A204.1 (cell line): ENCODE measurements around the gene RBMS1.
"Not testable (repeated sequence)": the region's sequence is repeated elsewhere in the genome, so short reads cannot be mapped to it uniquely, and the experiment has no call there.

Experiments
- FAIRE-seq: peaks from 2 replicates; lab custom pipeline; 2012; peaks lifted over from hg19 to GRCh38; lab: Jason Lieb, UNC

RBMS1 gene

DNA sequence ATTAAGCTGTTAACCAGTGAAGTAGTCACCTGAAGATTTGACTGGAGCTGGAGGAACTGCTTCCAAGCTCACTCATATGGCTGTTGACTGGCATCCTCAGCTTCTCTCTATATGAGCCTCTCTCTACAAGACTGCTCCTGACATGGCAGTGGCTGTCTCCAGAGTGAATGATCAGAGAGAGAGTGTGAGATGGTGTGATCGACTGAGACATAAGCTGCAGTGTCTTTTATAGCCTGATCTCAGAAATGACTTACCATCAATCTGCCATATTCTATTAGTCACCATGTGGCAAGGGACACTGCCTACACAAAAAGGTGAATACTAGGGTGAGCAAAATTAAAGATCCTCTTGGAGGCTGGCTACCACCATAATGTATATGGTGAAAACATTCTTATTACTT, 7.8 kb upstream of the RBMS1 start:
- no peak for FAIRE-seq

GRCh38 chr2:160499865-160500264, 6.3 kb upstream of the RBMS1 start:
- FAIRE-seq: no peak

DNA sequence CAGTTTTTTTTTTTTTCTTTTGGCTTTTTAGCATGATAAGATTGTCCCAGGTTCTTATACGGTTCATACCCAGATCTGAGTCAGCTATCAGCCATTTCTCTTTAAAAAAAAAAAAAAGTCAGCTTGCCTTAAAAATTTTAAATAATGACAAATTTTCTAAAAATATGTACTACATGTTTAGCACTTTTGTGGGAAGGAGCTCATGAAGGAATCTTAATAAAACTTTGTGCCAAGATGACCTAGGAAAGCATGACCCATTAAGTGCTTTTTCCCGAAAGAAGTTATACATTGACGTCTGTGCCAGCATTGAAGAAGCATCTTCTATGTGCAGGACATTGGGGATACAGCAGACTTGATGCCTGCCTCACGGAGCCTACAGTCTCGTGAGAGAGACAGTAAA, 4.5 kb upstream of the RBMS1 start:
- no peak for FAIRE-seq

DNA sequence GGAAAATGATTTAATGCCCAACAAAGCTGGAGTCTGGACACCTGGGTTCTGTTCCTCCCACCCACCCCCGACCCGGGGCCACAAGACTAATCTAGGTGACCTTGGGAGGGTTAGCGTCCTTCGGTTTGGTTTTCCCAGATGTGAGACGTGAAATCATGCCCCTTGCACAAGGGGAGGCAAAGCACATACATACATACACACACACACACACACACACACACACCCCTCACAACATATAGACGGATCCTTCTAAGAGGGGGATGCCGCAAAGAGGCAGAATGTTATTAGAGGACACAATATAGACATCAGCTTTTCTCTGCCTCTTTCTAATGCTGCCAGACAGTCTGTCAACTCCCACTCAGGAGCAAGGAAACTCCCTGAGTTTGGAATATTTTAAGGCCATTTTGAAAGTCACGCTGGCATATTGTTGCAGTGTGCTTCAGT, 616 bp upstream of the RBMS1 start:
- FAIRE-seq: no peak

DNA sequence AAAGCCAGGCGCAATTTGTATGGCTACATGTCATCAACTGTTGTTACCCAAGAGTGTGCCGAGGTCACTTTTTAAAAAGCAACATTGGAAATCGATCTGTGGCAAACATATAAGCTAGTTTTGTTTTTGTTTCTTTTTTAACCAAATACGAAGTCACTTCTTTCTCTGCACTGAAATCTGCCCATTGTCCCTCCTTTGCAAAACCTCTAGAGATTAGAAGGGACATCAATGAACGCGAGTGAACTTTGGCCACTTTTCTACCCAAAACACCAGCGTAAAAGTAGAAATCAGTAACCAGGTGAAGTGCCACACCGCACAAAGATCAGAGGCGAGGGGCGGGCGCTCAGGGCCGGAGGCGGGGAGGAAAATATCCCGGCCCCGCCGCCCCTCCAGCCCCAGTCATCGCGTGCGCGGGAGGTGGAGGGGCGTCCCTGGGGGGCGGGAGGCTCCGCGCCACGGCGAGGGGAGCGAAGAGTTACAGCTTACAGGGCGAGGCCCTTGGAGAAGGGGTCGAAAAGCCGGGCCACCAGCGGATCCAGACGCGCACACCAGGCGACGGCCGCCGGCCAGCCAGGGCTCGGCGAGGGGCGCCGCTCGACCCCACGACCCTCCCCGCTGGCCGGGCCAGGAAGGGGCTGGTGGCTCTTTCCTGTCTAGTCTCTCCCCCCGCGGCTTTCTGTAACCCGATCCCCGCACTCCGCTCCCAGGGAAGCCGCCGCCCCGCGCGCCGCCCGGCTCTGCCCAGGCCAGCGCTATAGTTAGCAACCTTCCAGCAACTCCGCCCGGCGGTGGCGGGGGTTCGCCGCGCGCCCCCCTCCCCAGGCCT, 993 bp downstream of the RBMS1 start:
- no peak for FAIRE-seq

DNA sequence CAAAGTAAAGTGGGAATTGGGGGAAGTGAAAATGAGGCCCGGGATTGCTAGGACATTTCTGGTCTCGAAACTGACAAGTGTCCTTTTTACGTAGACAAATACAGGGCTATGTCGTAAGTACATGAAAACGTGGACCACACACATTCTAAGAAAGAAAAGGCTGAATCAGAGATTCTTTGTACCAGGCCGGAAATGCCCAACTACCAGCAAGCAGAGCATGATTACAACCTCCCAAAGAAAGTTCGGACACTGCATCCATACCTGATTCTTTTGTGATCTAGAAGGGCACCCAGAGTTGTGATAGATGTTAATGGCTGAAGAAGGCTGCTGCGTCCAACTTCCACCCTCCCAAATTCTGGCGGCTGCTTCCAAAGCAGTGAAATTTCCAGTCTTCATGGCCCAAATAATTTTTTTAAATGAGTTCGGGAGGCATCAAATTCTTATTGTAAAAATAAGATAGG, 1.7 kb downstream of the RBMS1 start:
- no peak for FAIRE-seq

GRCh38 chr2:160490733-160491685, 2.6 kb downstream of the RBMS1 start:
- FAIRE-seq: no peak

DNA sequence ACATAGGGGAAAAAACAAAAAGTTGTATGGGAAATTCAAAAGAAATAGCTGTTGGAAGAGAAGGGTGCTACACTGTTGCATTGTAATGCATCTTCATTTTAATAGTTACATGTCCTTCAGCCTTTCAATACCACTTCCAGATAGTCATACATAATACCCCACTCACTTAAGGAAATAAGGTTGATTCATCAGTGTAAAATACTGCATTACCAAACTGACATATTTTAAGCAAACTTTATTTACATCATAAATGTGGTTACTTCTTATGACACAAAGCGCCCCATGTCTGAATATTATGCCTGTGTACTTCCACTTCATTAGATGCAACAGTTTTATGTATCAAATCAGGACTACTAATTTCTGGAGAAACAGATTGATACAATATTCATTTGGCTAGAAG, 4.5 kb downstream of the RBMS1 start:
- FAIRE-seq: no peak

GRCh38 chr2:160488289-160488688, 5.3 kb downstream of the RBMS1 start:
- FAIRE-seq: not testable (repeated sequence)

DNA sequence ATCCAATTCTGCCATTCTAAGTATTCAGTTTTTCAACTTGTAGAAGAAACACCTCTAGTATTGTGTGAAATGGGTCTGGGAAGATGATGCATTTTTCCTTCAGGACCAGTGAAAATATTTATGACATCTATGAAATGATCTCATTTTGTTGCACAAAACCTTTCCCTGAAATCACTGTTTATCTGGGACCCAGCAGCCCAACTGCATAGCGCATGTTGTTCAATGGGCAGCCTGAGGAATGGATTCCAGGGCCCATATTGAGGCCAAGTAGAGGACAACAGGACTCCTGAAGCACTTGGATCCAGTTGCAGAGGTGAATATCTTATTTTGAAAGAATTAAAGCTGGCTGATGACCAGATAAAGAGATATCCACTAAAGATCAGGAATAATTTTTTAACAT, 7.3 kb downstream of the RBMS1 start:
- no peak for FAIRE-seq

DNA sequence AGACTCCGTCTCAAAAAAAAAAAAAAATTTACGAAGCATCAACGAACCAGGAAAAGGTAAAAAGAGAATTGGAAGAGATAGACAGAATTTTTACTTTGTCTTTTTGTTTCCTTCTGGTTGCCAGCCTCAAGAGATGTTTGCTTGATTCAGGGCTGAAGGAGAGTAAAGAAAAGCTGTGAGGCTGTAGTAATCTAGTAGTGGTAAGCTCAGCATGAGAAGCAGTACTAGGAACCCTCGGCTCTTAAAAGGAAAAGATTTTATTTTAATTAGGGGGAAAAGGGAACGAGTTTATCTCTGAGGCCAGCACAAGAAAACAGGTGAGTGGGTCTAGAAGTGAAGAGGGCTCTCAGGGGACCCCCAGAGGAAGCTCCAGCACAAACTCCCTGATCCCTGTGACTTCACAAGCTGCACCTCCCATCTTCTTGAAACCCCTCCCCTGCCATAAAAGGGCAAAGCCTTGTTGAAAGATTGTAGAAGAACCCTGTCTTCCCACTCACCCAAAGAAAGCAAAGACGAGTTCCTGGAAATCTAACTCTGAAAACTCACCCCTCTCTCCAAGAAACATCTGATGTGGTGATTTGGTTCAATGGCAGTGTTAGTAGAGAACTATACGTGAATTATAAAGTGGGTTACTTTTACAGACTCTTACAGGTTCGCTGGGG, 8.6 kb downstream of the RBMS1 start:
- FAIRE-seq: no peak

DNA sequence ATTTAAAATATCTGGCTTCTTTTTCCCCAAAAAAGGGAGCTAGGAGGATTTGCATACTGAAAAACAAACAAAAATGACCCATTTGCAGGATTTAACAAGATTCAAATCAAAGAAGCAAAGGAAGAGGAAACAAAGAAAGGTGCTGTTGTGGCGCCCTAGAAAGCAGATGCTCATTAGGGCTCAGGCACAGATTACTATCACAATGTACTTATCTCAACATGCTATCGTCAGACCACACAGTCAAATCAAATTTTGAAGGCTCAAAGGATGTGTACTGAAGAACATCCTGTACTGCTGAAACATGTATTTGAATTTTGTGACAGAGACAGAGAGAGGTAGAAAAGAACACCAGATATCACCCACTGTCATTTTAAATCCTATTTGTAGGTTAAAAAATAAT, 10.9 kb downstream of the RBMS1 start:
- FAIRE-seq: no peak

DNA sequence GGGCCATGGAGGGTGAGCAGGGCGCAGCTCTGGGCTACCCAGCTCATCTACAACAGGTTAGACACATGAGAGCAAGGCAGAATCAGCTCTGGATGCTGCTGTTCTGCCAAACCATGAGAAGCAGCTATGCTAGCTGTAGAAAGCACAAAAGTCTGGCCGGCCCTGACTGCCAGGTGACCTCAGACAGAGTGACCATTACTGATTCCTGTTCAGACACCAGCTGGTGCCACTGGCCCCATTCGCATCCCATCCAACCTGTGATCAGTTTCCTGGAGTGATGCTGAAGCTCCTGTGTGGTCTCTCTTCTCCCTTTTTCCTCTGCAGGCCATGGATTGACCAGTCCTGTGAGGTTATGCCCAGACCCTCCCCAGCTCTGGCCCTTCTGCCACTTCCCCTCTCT, 14.3 kb downstream of the RBMS1 start:
- FAIRE-seq: no peak

DNA sequence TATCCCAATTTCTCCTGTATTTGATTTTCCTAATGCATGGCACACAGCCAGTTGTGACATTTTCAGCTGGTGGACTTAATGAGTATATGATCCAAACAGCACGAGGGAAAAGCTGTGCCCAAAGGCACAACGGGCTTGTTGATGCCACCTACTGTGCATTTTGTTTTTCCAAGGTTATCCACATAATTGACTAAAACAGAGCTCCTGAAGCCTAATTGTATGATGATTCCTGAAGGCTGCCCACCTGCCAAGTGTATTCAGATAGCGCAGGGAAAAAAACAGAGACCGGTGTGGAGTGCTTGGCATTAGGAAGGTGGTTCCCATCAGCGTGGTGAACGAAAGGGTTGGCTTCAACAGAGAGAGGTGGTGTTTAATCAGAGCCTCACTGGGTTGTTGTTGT, 14.9 kb downstream of the RBMS1 start:
- FAIRE-seq: no peak

- no peak for FAIRE-seq
Measured at GRCh38 chr2:160477032-160477431, 16.6 kb downstream of the RBMS1 start.

- no peak for FAIRE-seq
Measured at GRCh38 chr2:160474891-160475787, 18.5 kb downstream of the RBMS1 start.

GRCh38 chr2:160474319-160474645, 19.3 kb downstream of the RBMS1 start:
- FAIRE-seq: no peak

GRCh38 chr2:160473468-160474318, 19.9 kb downstream of the RBMS1 start:
- no peak for FAIRE-seq

- no peak for FAIRE-seq
Measured at GRCh38 chr2:160472839-160473251, 20.8 kb downstream of the RBMS1 start.

- no peak for FAIRE-seq
Measured at GRCh38 chr2:160471950-160472349, 21.7 kb downstream of the RBMS1 start.
